HG02678 (cell line): Measurements from ENCODE around the gene OXER1.

Experiments used
- ATAC-seq: cut with Tn5 transposase; IDR thresholded peaks from one replicate; pipeline ENCODE4 v1.9.1; 2021; ENCODE audit warnings: mild to moderate bottlenecking, moderate library complexity; ENCODE audit not compliant: unreplicated experiment

The OXER1 gene

GRCh38 chr2:42764096-42764495 is at the start of gene OXER1:
Gene OXER1, minus strand, starts transcription at chr2:42764135. Its CDS starts 73 bp downstream, at chr2:42764062.
- no peak for ATAC-seq

GRCh38 chr2:42812899-42813479 is 49.1 kb upstream of the OXER1 start:
- no peak for ATAC-seq

GRCh38 chr2:42810971-42811811 is 47.3 kb upstream of the OXER1 start:
- peak; percentile 4 for ATAC-seq

GRCh38 chr2:42810121-42810970 is 46.4 kb upstream of the OXER1 start:
- ATAC-seq = peak; percentile 77

- peak; percentile 58 for ATAC-seq
These were observed 45.8 kb upstream of the OXER1 start for GRCh38 chr2:42809819-42810120.

- ATAC-seq = no peak
These were observed 45.3 kb upstream of the OXER1 start for GRCh38 chr2:42809131-42809818.

- ATAC-seq = no peak
These were observed 44.4 kb upstream of the OXER1 start for GRCh38 chr2:42808301-42808700.

- no peak for ATAC-seq
These were observed 42.9 kb upstream of the OXER1 start for GRCh38 chr2:42806786-42807185.

GRCh38 chr2:42804891-42805290 is 41.0 kb upstream of the OXER1 start:
- no peak for ATAC-seq

- ATAC-seq = no peak
These were observed 40.4 kb upstream of the OXER1 start for GRCh38 chr2:42804338-42804737.

- no peak for ATAC-seq
These were observed 38.2 kb upstream of the OXER1 start for GRCh38 chr2:42802150-42802549.

GRCh38 chr2:42801381-42801780 is 37.4 kb upstream of the OXER1 start:
- ATAC-seq = no peak

- no peak for ATAC-seq
These were observed 37.0 kb upstream of the OXER1 start for GRCh38 chr2:42800981-42801380.

- no peak for ATAC-seq
These were observed 36.6 kb upstream of the OXER1 start for GRCh38 chr2:42800461-42800962.

GRCh38 chr2:42799881-42800280 is 35.9 kb upstream of the OXER1 start:
- no peak for ATAC-seq

- ATAC-seq = no peak
These were observed 33.3 kb upstream of the OXER1 start for GRCh38 chr2:42797281-42797680.

- ATAC-seq = peak; percentile 44
These were observed 32.7 kb upstream of the OXER1 start for GRCh38 chr2:42796427-42797248.

GRCh38 chr2:42795841-42796301 is 31.9 kb upstream of the OXER1 start:
- peak; percentile 46 for ATAC-seq

GRCh38 chr2:42795275-42795674 is 31.3 kb upstream of the OXER1 start:
- ATAC-seq = no peak
